Uterus (tissue), 4 donors: ENCODE measurements around the gene KCND3. TPM values are rescaled to one million over a fixed set of nuclear protein-coding genes. Genes with fewer than 3 reads are reported as not detected.
A peak's percentile ranks its signal among the peaks of the same experiment; 100 is the strongest.

Experiments used
- DNase-seq, 2 donors: peaks; one replicate each; pipeline ENCODE4 v3.0.0-alpha.2; 2019 to 2020
- H3K27ac ChIP-seq, 2 donors: fragments of 200-600 bp; sonication (generic); 1 replicate in 1 of 2; 2 replicates in 1 of 2; pipeline ENCODE4 v1.5.1; 2016 to 2018
- H3K27me3 ChIP-seq, 2 donors: fragments of 200-600 bp; sonication (generic); one replicate each; pipeline ENCODE4 v1.5.1; 2018 to 2019; ENCODE audit warnings: control low read depth in 1 of 2
- H3K36me3 ChIP-seq, 2 donors: fragments of 200-600 bp; sonication (generic); one replicate each; pipeline ENCODE4 v1.5.1; 2019; ENCODE audit warnings: control low read depth in 1 of 2
- H3K4me1 ChIP-seq, 2 donors: fragments of 200-600 bp; sonication (generic); one replicate each; pipeline ENCODE4 v1.5.1; 2018 to 2019; ENCODE audit warnings: control low read depth in 1 of 2
- H3K4me3 ChIP-seq, 2 donors: fragments of 200-600 bp; sonication (generic); 1 replicate in 1 of 2; 2 replicates in 1 of 2; pipeline ENCODE4 v1.5.1; 2018 to 2019; ENCODE audit warnings: mild to moderate bottlenecking in 1 of 2
- H3K9me3 ChIP-seq, 2 donors: fragments of 200-600 bp; sonication (generic); one replicate each; pipeline ENCODE4 v1.5.1; 2019; ENCODE audit warnings: control low read depth in 1 of 2
- CTCF ChIP-seq, 4 experiments: fragments of 200-600 bp in 2 of 4; fragments of 450-650 bp in 2 of 4; sonication (generic) in 2 of 4; IDR thresholded peaks; one replicate each; pipeline ENCODE4 v1.5.1; 2016 to 2019; ENCODE audit warnings: antibody characterized with exemption in 4 of 4, mild to moderate bottlenecking in 2 of 4, moderate library complexity in 1 of 4
- POLR2A ChIP-seq, 2 donors: fragments of 450-650 bp; IDR thresholded peaks; one replicate each; pipeline ENCODE4 v1.6.1; 2016; ENCODE audit warnings: antibody characterized with exemption in 2 of 2, mild to moderate bottlenecking in 1 of 2, moderate library complexity in 1 of 2
- intact Hi-C: fragments of 100-400 bp; cut with DNase I; formaldehyde crosslinking; loops from one replicate; pipeline ENCODE4 v1.15.1; 2023; ENCODE audit warnings: low total_unique reads
- total RNA-seq, 4 donors: library from RNA; depleted of rRNA in 3 of 4; stranded (reverse); fragments of >200 nt in 3 of 4; gene quantifications; one replicate each; pipeline versions ENCODE4 v1.1.0 to v1.2.4, GENCODE V29; 2014 to 2023
- donor health status: DM: yes; HTN: yes; CAD: no.

Gene KCND3
- total RNA-seq, 4 donors from 2014 or later: 5.0 to 13.5 (median 7.2) TPM

- no peak overlapping the region for H3K27ac ChIP-seq
- TF ChIP-seq CTCF (IDR thresholded peaks at IDR 0.05): peak in 1 of 4 experiments; percentile 32
- TF ChIP-seq POLR2A (IDR thresholded peaks at IDR 0.05): no peak
Measured at GRCh38 chr1:111789666-111790316, 199.7 kb downstream of the KCND3 start.

GRCh38 chr1:111789142-111789541, 200.3 kb downstream of the KCND3 start:
- intact Hi-C loops: no loop called here
- TF ChIP-seq CTCF (IDR thresholded peaks at IDR 0.05): no peak
- no peak for TF ChIP-seq POLR2A (IDR thresholded peaks at IDR 0.05)
- Histone ChIP-seq H3K9me3 (no peaks in the 10 kb centered on the region), H3K4me3 (no peak overlapping the region), H3K27me3 (no peaks in the 10 kb centered on the region), H3K36me3 (no peaks in the 10 kb centered on the region), H3K27ac (no peak overlapping the region), H3K4me1 (no peaks in the 10 kb centered on the region)
- DNase-seq: no peak

More at GRCh38 chr1:111789666-111790316, 199.7 kb downstream of the KCND3 start:
- no peaks in the 10 kb centered on the region for H3K27me3 ChIP-seq
- no peaks in the 10 kb centered on the region for H3K36me3 ChIP-seq
- no peak for DNase-seq
- intact Hi-C loops: no loop called here
- no peaks in the 10 kb centered on the region for H3K9me3 ChIP-seq
- H3K4me3 ChIP-seq: no peak overlapping the region
- H3K4me1 ChIP-seq: no peaks in the 10 kb centered on the region

GRCh38 chr1:111786669-111787207, 202.7 kb downstream of the KCND3 start:
- Histone ChIP-seq H3K9me3 (no peaks in the 10 kb centered on the region), H3K27me3 (no peaks in the 10 kb centered on the region), H3K4me3 (no peak overlapping the region), H3K36me3 (no peaks in the 10 kb centered on the region), H3K4me1 (no peaks in the 10 kb centered on the region), H3K27ac (no peak overlapping the region)
- no peak for DNase-seq
- TF ChIP-seq POLR2A (IDR thresholded peaks at IDR 0.05) (no peak), CTCF (IDR thresholded peaks at IDR 0.05) (no peak)
- intact Hi-C loops: no loop called here

GRCh38 chr1:111784273-111784901, 205.1 kb downstream of the KCND3 start:
- H3K9me3 ChIP-seq: no peaks in the 10 kb centered on the region
- H3K27ac ChIP-seq: no peak overlapping the region
- no peaks in the 10 kb centered on the region for H3K27me3 ChIP-seq
- H3K4me1 ChIP-seq: no peaks in the 10 kb centered on the region
- H3K36me3 ChIP-seq: no peaks in the 10 kb centered on the region
- intact Hi-C loops: no loop called here
- no peak overlapping the region for H3K4me3 ChIP-seq
- no peak for DNase-seq
- TF ChIP-seq POLR2A (IDR thresholded peaks at IDR 0.05): no peak
- no peak for TF ChIP-seq CTCF (IDR thresholded peaks at IDR 0.05)

GRCh38 chr1:111779546-111779945, 209.9 kb downstream of the KCND3 start:
- Histone ChIP-seq H3K4me3 (no peak overlapping the region), H3K36me3 (no peaks in the 10 kb centered on the region), H3K9me3 (no peaks in the 10 kb centered on the region), H3K27ac (no peak overlapping the region), H3K4me1 (no peaks in the 10 kb centered on the region), H3K27me3 (no peaks in the 10 kb centered on the region)
- DNase-seq: no peak
- TF ChIP-seq CTCF (IDR thresholded peaks at IDR 0.05): no peak
- no peak for TF ChIP-seq POLR2A (IDR thresholded peaks at IDR 0.05)
- intact Hi-C loops: no loop called here
